H9 (cell line): ENCODE measurements around the gene STXBP1. TPM values are rescaled to one million over a fixed set of nuclear protein-coding genes. Genes with fewer than 3 reads are reported as not detected.

Source experiments
- DNase-seq: peaks from one replicate; pipeline ENCODE4 v3.0.0-alpha.2; 2017
- H2AFZ ChIP-seq: one replicate; pipeline ENCODE4 v1.6.1; 2013; ENCODE audit warnings: mild to moderate bottlenecking, low read length, control low read depth, moderate library complexity
- H2AK5ac ChIP-seq: 2 replicates; pipeline ENCODE4 v1.6.1; 2013; ENCODE audit warnings: low read length, control low read depth, mixed read lengths; ENCODE audit not compliant: insufficient read length
- H2BK120ac ChIP-seq: one replicate; pipeline ENCODE4 v1.6.1; 2013; ENCODE audit warnings: low read depth, mild to moderate bottlenecking, low read length, control low read depth, inconsistent platforms; ENCODE audit not compliant: poor library complexity, severe bottlenecking
- H2BK12ac ChIP-seq: 2 replicates; pipeline ENCODE4 v1.6.1; 2013; ENCODE audit warnings: low read length, control low read depth, mixed read lengths, low read depth; ENCODE audit not compliant: insufficient read length
- H2BK15ac ChIP-seq: 2 replicates; pipeline ENCODE4 v1.6.1; 2013; ENCODE audit warnings: low read depth, low read length, control low read depth
- H2BK20ac ChIP-seq: one replicate; pipeline ENCODE4 v1.6.1; 2013; ENCODE audit warnings: low read depth, mild to moderate bottlenecking, low read length, control low read depth, inconsistent platforms; ENCODE audit not compliant: poor library complexity, severe bottlenecking
- H2BK5ac ChIP-seq: 2 replicates; pipeline ENCODE4 v1.6.1; 2013; ENCODE audit warnings: low read length, control low read depth, mixed read lengths; ENCODE audit not compliant: insufficient read length
- H3K14ac ChIP-seq: 2 replicates; pipeline ENCODE4 v1.6.1; 2013; ENCODE audit warnings: low read length, control low read depth; ENCODE audit not compliant: insufficient read depth
- H3K18ac ChIP-seq: 2 replicates; pipeline ENCODE4 v1.6.1; 2013; ENCODE audit warnings: low read depth, mild to moderate bottlenecking, mixed read lengths, low read length, control low read depth; ENCODE audit not compliant: insufficient read length
- H3K23ac ChIP-seq: 2 replicates; pipeline ENCODE4 v1.6.1; 2013; ENCODE audit warnings: low read length, control low read depth, mixed read lengths, low read depth; ENCODE audit not compliant: insufficient read length
- H3K23me2 ChIP-seq: 2 replicates; pipeline ENCODE4 v1.6.1; 2013; ENCODE audit warnings: low read depth, mild to moderate bottlenecking, mixed read lengths, low read length, control low read depth; ENCODE audit not compliant: insufficient read length, poor library complexity, severe bottlenecking
- H3K27ac ChIP-seq: 2 replicates; pipeline ENCODE4 v1.5.1; 2013; ENCODE audit warnings: low read length, control low read depth, mixed read lengths, low read depth; ENCODE audit not compliant: insufficient read length
- H3K27me3 ChIP-seq: 2 replicates; pipeline ENCODE4 v1.6.1; 2013; ENCODE audit warnings: low read length, control low read depth, inconsistent platforms; ENCODE audit not compliant: insufficient read depth
- H3K4ac ChIP-seq: 2 replicates; pipeline ENCODE4 v1.6.1; 2013; ENCODE audit warnings: low read depth, mild to moderate bottlenecking, control low read depth, inconsistent platforms, low read length, moderate library complexity
- H3K4me1 ChIP-seq: 2 replicates; pipeline ENCODE4 v1.6.1; 2013; ENCODE audit warnings: low read length, control low read depth, inconsistent platforms; ENCODE audit not compliant: insufficient read depth
- H3K4me2 ChIP-seq: 2 replicates; pipeline ENCODE4 v1.6.1; 2013; ENCODE audit warnings: low read length, control low read depth, mixed read lengths; ENCODE audit not compliant: insufficient read length, insufficient read depth
- H3K56ac ChIP-seq: 2 replicates; pipeline ENCODE4 v1.6.1; 2013; ENCODE audit warnings: low read depth, mild to moderate bottlenecking, mixed read lengths, low read length, control low read depth; ENCODE audit not compliant: insufficient read length
- H3K79me1 ChIP-seq: 2 replicates; pipeline ENCODE4 v1.6.1; 2013; ENCODE audit warnings: low read depth, mild to moderate bottlenecking, moderate library complexity, low read length, control low read depth, inconsistent platforms; ENCODE audit not compliant: insufficient read depth, poor library complexity, severe bottlenecking
- H3K79me2 ChIP-seq: 2 replicates; pipeline ENCODE4 v1.6.1; 2013; ENCODE audit warnings: low read length, control low read depth, inconsistent platforms; ENCODE audit not compliant: insufficient read depth
- H3K9ac ChIP-seq: 2 replicates; pipeline ENCODE4 v1.6.1; 2013; ENCODE audit warnings: low read length, control low read depth, mixed read lengths; ENCODE audit not compliant: insufficient read length; ENCODE audit errors: extremely low read depth
- H3K9me3 ChIP-seq: one replicate; pipeline ENCODE4 v1.6.1; 2013; ENCODE audit warnings: low read depth, low read length, inconsistent platforms; ENCODE audit not compliant: control insufficient read depth
- H3T11ph ChIP-seq: one replicate; pipeline ENCODE4 v1.6.1; 2013; ENCODE audit warnings: mild to moderate bottlenecking, low read length, control low read depth, inconsistent platforms
- H4K20me1 ChIP-seq: one replicate; pipeline ENCODE4 v1.6.1; 2013; ENCODE audit not compliant: control insufficient read depth, insufficient read length, insufficient read depth
- H4K5ac ChIP-seq: 2 replicates; pipeline ENCODE4 v1.6.1; 2013; ENCODE audit warnings: low read depth, mild to moderate bottlenecking, mixed read lengths, low read length, control low read depth; ENCODE audit not compliant: insufficient read length
- H4K8ac ChIP-seq: replicated peaks from 2 replicates; pipeline ENCODE4 v1.6.1; 2013; ENCODE audit warnings: low read length, control low read depth, mixed read lengths, low read depth; ENCODE audit not compliant: insufficient read length
- H4K91ac ChIP-seq: 2 replicates; pipeline ENCODE4 v1.6.1; 2013; ENCODE audit warnings: low read depth, mild to moderate bottlenecking, moderate library complexity, mixed read lengths, low read length, control low read depth; ENCODE audit not compliant: insufficient read length
- H3K27ac Mint-ChIP-seq, 3 experiments: 2 replicates in 2 of 3; 3 replicates in 1 of 3; pipeline ENCODE4 v1.8.0; 2020 to 2021; ENCODE audit warnings: mixed read lengths in 3 of 3, mild to moderate bottlenecking in 1 of 3, moderate library complexity in 1 of 3
- H3K27me3 Mint-ChIP-seq: 2 replicates; pipeline ENCODE4 v1.8.0; 2021; ENCODE audit warnings: low read depth, mild to moderate bottlenecking, moderate library complexity, mixed read lengths
- H3K36me3 Mint-ChIP-seq, 3 experiments: 2 replicates in 2 of 3; 3 replicates in 1 of 3; pipeline ENCODE4 v1.8.0; 2020 to 2021; ENCODE audit warnings: low read depth in 3 of 3, mixed read lengths in 3 of 3; ENCODE audit not compliant: insufficient read depth in 1 of 3
- H3K4me1 Mint-ChIP-seq, 2 experiments: 2 replicates each; pipeline ENCODE4 v1.8.0; 2020; ENCODE audit warnings: mixed read lengths in 2 of 2
- H3K4me3 Mint-ChIP-seq, 2 experiments: 2 replicates in 1 of 2; 3 replicates in 1 of 2; pipeline ENCODE4 v1.8.0; 2020 to 2021; ENCODE audit warnings: mild to moderate bottlenecking in 2 of 2, mixed read lengths in 2 of 2, moderate library complexity in 1 of 2
- H3K9me3 Mint-ChIP-seq, 2 experiments: 2 replicates in 1 of 2; 3 replicates in 1 of 2; pipeline ENCODE4 v1.8.0; 2020; ENCODE audit warnings: mild to moderate bottlenecking in 2 of 2, mixed read lengths in 2 of 2, moderate library complexity in 1 of 2
- CTCF ChIP-seq: fragments of 200-600 bp; sonication (generic); conservative IDR thresholded peaks from 3 replicates; pipeline ENCODE4 v1.8.0; 2021; ENCODE audit warnings: antibody characterized with exemption, mild to moderate bottlenecking
- WGBS: extraction: QIAGEN DNeasy Blood & Tissue Kit; methylation state at CpG from one replicate; pipeline ENCODE4 v1.1.7; 2013; ENCODE audit warnings: missing lambda C conversion rate, low lambda C conversion rate, mixed read lengths; ENCODE audit not compliant: insufficient read length; ENCODE audit errors: extremely low coverage; 5-methylcytosine and 5-hydroxymethylcytosine counted together
- total RNA-seq: library from RNA; stranded (reverse); gene quantifications from 2 replicates; pipeline ENCODE4 v1.2.1, GENCODE V29; 2021

Gene STXBP1
- total RNA-seq, 1 experiment from 2014 or later: 22.3 TPM

- H3K27ac ChIP-seq: no peak overlapping the region
- no peak overlapping the region for H2BK12ac ChIP-seq
- no peak overlapping the region for H2BK120ac ChIP-seq
- H3K18ac ChIP-seq: no peak overlapping the region
- no peaks in the 10 kb centered on the region for H3K27me3 ChIP-seq
- no peak for DNase-seq
- no peaks in the 10 kb centered on the region for H3K79me1 ChIP-seq
- no peak overlapping the region for H4K8ac ChIP-seq
- no peak overlapping the region; a peak in 1 of 7 replicates for H3K27ac Mint-ChIP-seq
- H3K23me2 ChIP-seq: no peaks in the 10 kb centered on the region
- no peak overlapping the region for H3K4ac ChIP-seq
- H3K9ac ChIP-seq: no peak overlapping the region
- peaks cover 22 to 26% of the 10 kb centered on the region in 2 experiments for H3K4me1 Mint-ChIP-seq
- no peaks in the 10 kb centered on the region for H3K9me3 ChIP-seq
- H3T11ph ChIP-seq: no peak overlapping the region
- peaks cover 12% of the 10 kb centered on the region for H3K4me1 ChIP-seq
- H3K56ac ChIP-seq: no peak overlapping the region
- no peak overlapping the region for H3K14ac ChIP-seq
- no CpG with 5 or more reads among the region's 5 CpGs for WGBS
- H3K79me2 ChIP-seq: no peaks in the 10 kb centered on the region
- peaks cover 14 to 32% (median 17%) of the 10 kb centered on the region in 3 experiments; a peak in 6 of 7 replicates for H3K36me3 Mint-ChIP-seq
- no peak overlapping the region for H2BK5ac ChIP-seq
- H2BK20ac ChIP-seq: no peak overlapping the region
- no peak overlapping the region for H2AFZ ChIP-seq
- H3K4me2 ChIP-seq: no peak overlapping the region
- no peaks in the 10 kb centered on the region; the same call in 1 of the 2 replicates for H3K27me3 Mint-ChIP-seq
- no peak overlapping the region for H3K23ac ChIP-seq
- no peak overlapping the region for H3K4me3 Mint-ChIP-seq
- no peak for TF ChIP-seq CTCF
- H4K20me1 ChIP-seq: no peaks in the 10 kb centered on the region
- no peak overlapping the region for H4K5ac ChIP-seq
- no peak overlapping the region for H2AK5ac ChIP-seq
- no peak overlapping the region for H4K91ac ChIP-seq
- H3K9me3 Mint-ChIP-seq: no peaks in the 10 kb centered on the region
- no peak overlapping the region for H2BK15ac ChIP-seq
Measured at GRCh38 chr9:127658428-127658827, 46.4 kb downstream of the STXBP1 start.
